Stomach (tissue), 4 donors: Measurements from ENCODE around the gene SBF1.

ENCODE experiments used
- POLR2A ChIP-seq, 4 donors: fragments of 450-650 bp; IDR thresholded peaks; one replicate each; pipeline ENCODE4 v1.6.1; 2016; ENCODE audit warnings: antibody characterized with exemption in 4 of 4, control low read depth in 2 of 4, mild to moderate bottlenecking in 1 of 4, moderate library complexity in 1 of 4
- POLR2AphosphoS5 ChIP-seq, 3 donors: sonication (generic); formaldehyde crosslinking; IDR thresholded peaks; one replicate each; pipeline ENCODE4 v1.6.1; 2016; ENCODE audit warnings: antibody characterized with exemption in 3 of 3
- TF ChIP-seq, protein P1 (sequence below), 7 experiments: fragments of 450-650 bp in 4 of 7; fragments of 200-600 bp in 3 of 7; sonication (generic) in 3 of 7; IDR thresholded peaks; one replicate each; pipeline ENCODE4 v1.5.1; 2016 to 2019; ENCODE audit warnings: antibody characterized with exemption in 7 of 7, control low read depth in 2 of 7, mild to moderate bottlenecking in 1 of 7

GRCh38 chr22:50422961-50423815, 51.6 kb downstream of the SBF1 start:
- TF ChIP-seq POLR2AphosphoS5 (IDR thresholded peaks at IDR 0.05) (no peak), POLR2A (IDR thresholded peaks at IDR 0.05) (no peak)
- TF ChIP-seq, protein P1, sequence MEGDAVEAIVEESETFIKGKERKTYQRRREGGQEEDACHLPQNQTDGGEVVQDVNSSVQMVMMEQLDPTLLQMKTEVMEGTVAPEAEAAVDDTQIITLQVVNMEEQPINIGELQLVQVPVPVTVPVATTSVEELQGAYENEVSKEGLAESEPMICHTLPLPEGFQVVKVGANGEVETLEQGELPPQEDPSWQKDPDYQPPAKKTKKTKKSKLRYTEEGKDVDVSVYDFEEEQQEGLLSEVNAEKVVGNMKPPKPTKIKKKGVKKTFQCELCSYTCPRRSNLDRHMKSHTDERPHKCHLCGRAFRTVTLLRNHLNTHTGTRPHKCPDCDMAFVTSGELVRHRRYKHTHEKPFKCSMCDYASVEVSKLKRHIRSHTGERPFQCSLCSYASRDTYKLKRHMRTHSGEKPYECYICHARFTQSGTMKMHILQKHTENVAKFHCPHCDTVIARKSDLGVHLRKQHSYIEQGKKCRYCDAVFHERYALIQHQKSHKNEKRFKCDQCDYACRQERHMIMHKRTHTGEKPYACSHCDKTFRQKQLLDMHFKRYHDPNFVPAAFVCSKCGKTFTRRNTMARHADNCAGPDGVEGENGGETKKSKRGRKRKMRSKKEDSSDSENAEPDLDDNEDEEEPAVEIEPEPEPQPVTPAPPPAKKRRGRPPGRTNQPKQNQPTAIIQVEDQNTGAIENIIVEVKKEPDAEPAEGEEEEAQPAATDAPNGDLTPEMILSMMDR (IDR thresholded peaks at IDR 0.05): no peak
